Trophoblast cell (in vitro differentiated cells and primary cell): ENCODE results near the gene WSCD2.

Experiments used
- DNase-seq, 2 donors: peaks; one replicate each; pipeline ENCODE4 v3.0.0-alpha.2; 2016
- H2AFZ ChIP-seq: 2 replicates; pipeline ENCODE4 v1.6.1; 2013; ENCODE audit warnings: low read length, moderate library complexity, mild to moderate bottlenecking; ENCODE audit not compliant: insufficient read depth, poor library complexity
- H2AK5ac ChIP-seq: 2 replicates; pipeline ENCODE4 v1.6.1; 2013; ENCODE audit warnings: mild to moderate bottlenecking, low read length
- H2BK120ac ChIP-seq: 2 replicates; pipeline ENCODE4 v1.6.1; 2013; ENCODE audit warnings: low read length, mild to moderate bottlenecking, moderate library complexity; ENCODE audit not compliant: insufficient read depth, poor library complexity
- H2BK12ac ChIP-seq: 2 replicates; pipeline ENCODE4 v1.6.1; 2013; ENCODE audit warnings: mild to moderate bottlenecking, low read length, moderate library complexity
- H2BK5ac ChIP-seq: 2 replicates; pipeline ENCODE4 v1.6.1; 2013; ENCODE audit warnings: low read length, low read depth, moderate library complexity, mild to moderate bottlenecking; ENCODE audit not compliant: poor library complexity
- H3K14ac ChIP-seq: 2 replicates; pipeline ENCODE4 v1.6.1; 2013; ENCODE audit warnings: mild to moderate bottlenecking, low read length
- H3K18ac ChIP-seq: 2 replicates; pipeline ENCODE4 v1.6.1; 2013; ENCODE audit warnings: mild to moderate bottlenecking, low read length
- H3K23ac ChIP-seq: 2 replicates; pipeline ENCODE4 v1.6.1; 2013; ENCODE audit warnings: low read length
- H3K27ac ChIP-seq: 2 replicates; pipeline ENCODE4 v1.5.1; 2013; ENCODE audit warnings: low read depth, mild to moderate bottlenecking, inconsistent platforms, low read length, moderate library complexity
- H3K27me3 ChIP-seq: 2 replicates; pipeline ENCODE4 v1.6.1; 2013; ENCODE audit warnings: inconsistent platforms, mild to moderate bottlenecking, low read length, moderate library complexity; ENCODE audit not compliant: insufficient read depth
- H3K36me3 ChIP-seq, 2 experiments: 1 replicate in 1 of 2; 2 replicates in 1 of 2; pipeline ENCODE4 v1.6.1; 2013; ENCODE audit warnings: low read length in 2 of 2, mild to moderate bottlenecking in 2 of 2, moderate library complexity in 1 of 2; ENCODE audit not compliant: insufficient read depth in 2 of 2, control insufficient read depth in 1 of 2
- H3K4ac ChIP-seq: 2 replicates; pipeline ENCODE4 v1.6.1; 2013; ENCODE audit warnings: low read depth, mild to moderate bottlenecking, low read length, moderate library complexity
- H3K4me1 ChIP-seq, 2 experiments: 1 replicate in 1 of 2; 2 replicates in 1 of 2; pipeline ENCODE4 v1.6.1; 2013; ENCODE audit warnings: low read length in 2 of 2, mild to moderate bottlenecking in 2 of 2, moderate library complexity in 1 of 2; ENCODE audit not compliant: insufficient read depth in 2 of 2, control insufficient read depth in 1 of 2
- H3K4me2 ChIP-seq: 2 replicates; pipeline ENCODE4 v1.6.1; 2013; ENCODE audit warnings: inconsistent platforms, mild to moderate bottlenecking, low read length, moderate library complexity
- H3K4me3 ChIP-seq: 2 replicates; pipeline ENCODE4 v1.5.1; 2013; ENCODE audit warnings: mild to moderate bottlenecking, low read depth, low read length, inconsistent platforms
- H3K79me1 ChIP-seq: one replicate; pipeline ENCODE4 v1.6.1; 2013; ENCODE audit warnings: low read length
- H3K79me2 ChIP-seq: 2 replicates; pipeline ENCODE4 v1.6.1; 2013; ENCODE audit warnings: low read length, mild to moderate bottlenecking; ENCODE audit not compliant: control insufficient read depth, insufficient read depth, poor library complexity
- H3K9ac ChIP-seq: 2 replicates; pipeline ENCODE4 v1.6.1; 2013; ENCODE audit warnings: mild to moderate bottlenecking, low read length
- H3K9me3 ChIP-seq: 2 replicates; pipeline ENCODE4 v1.6.1; 2013; ENCODE audit warnings: low read depth, mild to moderate bottlenecking, control low read depth, inconsistent platforms, low read length; ENCODE audit not compliant: insufficient read depth
- H4K12ac ChIP-seq: 2 replicates; pipeline ENCODE4 v1.6.1; 2013; ENCODE audit warnings: low read depth, mild to moderate bottlenecking, low read length, moderate library complexity
- H4K8ac ChIP-seq: 2 replicates; pipeline ENCODE4 v1.6.1; 2013; ENCODE audit warnings: low read depth, mild to moderate bottlenecking, low read length, moderate library complexity
- H4K91ac ChIP-seq: one replicate; pipeline ENCODE4 v1.6.1; 2013; ENCODE audit warnings: low read depth, mild to moderate bottlenecking, low read length, moderate library complexity
- WGBS: extraction: QIAGEN DNeasy Blood & Tissue Kit; methylation state at CpG from one replicate; pipeline ENCODE4 v1.1.7; 2013; ENCODE audit warnings: missing lambda C conversion rate; ENCODE audit not compliant: insufficient read length, insufficient coverage; ENCODE audit errors: extremely low coverage; 5-methylcytosine and 5-hydroxymethylcytosine counted together

WSCD2 gene

GRCh38 chr12:108127654-108128053, 1.4 kb upstream of the WSCD2 start:
- no peak overlapping the region for H3K4me3 ChIP-seq
- H3K27me3 ChIP-seq = no peaks in the 10 kb centered on the region
- H3K23ac ChIP-seq = no peak overlapping the region
- H3K27ac ChIP-seq = no peak overlapping the region
- no peak overlapping the region for H3K18ac ChIP-seq
- no peak overlapping the region for H2AFZ ChIP-seq
- DNase-seq = no peak
- no peak overlapping the region for H3K4me2 ChIP-seq
- no peak overlapping the region for H2BK5ac ChIP-seq
- no peak overlapping the region for H4K8ac ChIP-seq
- H4K91ac ChIP-seq = no peak overlapping the region
- no peak overlapping the region for H3K14ac ChIP-seq
- H3K9me3 ChIP-seq = no peaks in the 10 kb centered on the region
- no peak overlapping the region for H4K12ac ChIP-seq
- peaks cover 0 to 3% of the 10 kb centered on the region in 2 experiments for H3K4me1 ChIP-seq
- no CpG with 5 or more reads among the region's 3 CpGs for WGBS
- H3K79me1 ChIP-seq = no peaks in the 10 kb centered on the region
- no peak overlapping the region for H2BK120ac ChIP-seq
- no peak overlapping the region for H2AK5ac ChIP-seq
- H3K36me3 ChIP-seq = no peaks in the 10 kb centered on the region
- no peak overlapping the region for H3K9ac ChIP-seq
- H3K4ac ChIP-seq = no peak overlapping the region
- H3K79me2 ChIP-seq = no peaks in the 10 kb centered on the region
- H2BK12ac ChIP-seq = no peak overlapping the region

GRCh38 chr12:108128221-108129016, 669 bp upstream of the WSCD2 start:
- no peak overlapping the region for H4K12ac ChIP-seq
- H3K9ac ChIP-seq = no peak overlapping the region
- H3K27me3 ChIP-seq = no peaks in the 10 kb centered on the region
- no peak for DNase-seq
- peaks cover 0 to 3% of the 10 kb centered on the region in 2 experiments for H3K4me1 ChIP-seq
- H3K18ac ChIP-seq = no peak overlapping the region
- no peak overlapping the region for H3K14ac ChIP-seq
- no peaks in the 10 kb centered on the region for H3K36me3 ChIP-seq
- peak overlapping the region; percentile 71 for H3K4me2 ChIP-seq
- no peaks in the 10 kb centered on the region for H3K79me2 ChIP-seq
- no peak overlapping the region for H3K27ac ChIP-seq
- H2AFZ ChIP-seq = no peak overlapping the region
- WGBS = no CpG with 5 or more reads among the region's 10 CpGs
- H4K91ac ChIP-seq = no peak overlapping the region
- no peak overlapping the region for H2AK5ac ChIP-seq
- H3K9me3 ChIP-seq = no peaks in the 10 kb centered on the region
- no peak overlapping the region for H2BK120ac ChIP-seq
- H2BK5ac ChIP-seq = no peak overlapping the region
- no peak overlapping the region for H4K8ac ChIP-seq
- H3K79me1 ChIP-seq = no peaks in the 10 kb centered on the region
- H3K4ac ChIP-seq = no peak overlapping the region
- H3K23ac ChIP-seq = no peak overlapping the region
- H2BK12ac ChIP-seq = no peak overlapping the region
- H3K4me3 ChIP-seq = peak overlapping the region; percentile 60

GRCh38 chr12:108131035-108131434, 1.9 kb downstream of the WSCD2 start:
- no peak overlapping the region for H3K9ac ChIP-seq
- H2AK5ac ChIP-seq = no peak overlapping the region
- no peak overlapping the region for H4K91ac ChIP-seq
- no peaks in the 10 kb centered on the region for H3K27me3 ChIP-seq
- no peak for DNase-seq
- peaks cover 0 to 3% of the 10 kb centered on the region in 2 experiments for H3K4me1 ChIP-seq
- H3K36me3 ChIP-seq = no peaks in the 10 kb centered on the region
- no peak overlapping the region for H3K27ac ChIP-seq
- no peak overlapping the region for H2BK12ac ChIP-seq
- no peak overlapping the region for H4K12ac ChIP-seq
- no peak overlapping the region for H3K23ac ChIP-seq
- no CpG with 5 or more reads among the region's 3 CpGs for WGBS
- no peak overlapping the region for H3K18ac ChIP-seq
- H3K4me2 ChIP-seq = no peak overlapping the region
- H3K79me1 ChIP-seq = no peaks in the 10 kb centered on the region
- H4K8ac ChIP-seq = no peak overlapping the region
- no peaks in the 10 kb centered on the region for H3K79me2 ChIP-seq
- H2BK5ac ChIP-seq = no peak overlapping the region
- H3K4me3 ChIP-seq = no peak overlapping the region
- H2AFZ ChIP-seq = no peak overlapping the region
- H3K9me3 ChIP-seq = no peaks in the 10 kb centered on the region
- H3K14ac ChIP-seq = no peak overlapping the region
- H3K4ac ChIP-seq = no peak overlapping the region
- no peak overlapping the region for H2BK120ac ChIP-seq

- Histone ChIP-seq H3K36me3 (no peaks in the 10 kb centered on the region), H3K27ac (no peak overlapping the region), H3K9ac (no peak overlapping the region), H3K79me2 (no peaks in the 10 kb centered on the region), H2BK5ac (no peak overlapping the region), H2AFZ (no peak overlapping the region), H3K18ac (no peak overlapping the region), H3K23ac (no peak overlapping the region), H3K79me1 (no peaks in the 10 kb centered on the region), H2AK5ac (no peak overlapping the region), H3K4me2 (no peak overlapping the region), H4K91ac (no peak overlapping the region), H4K12ac (no peak overlapping the region), H2BK12ac (no peak overlapping the region), H2BK120ac (no peak overlapping the region), H3K4ac (no peak overlapping the region), H3K4me1 (peaks cover 0 to 3% of the 10 kb centered on the region in 2 experiments), H4K8ac (no peak overlapping the region), H3K27me3 (no peaks in the 10 kb centered on the region), H3K9me3 (no peaks in the 10 kb centered on the region), H3K14ac (no peak overlapping the region), H3K4me3 (no peak overlapping the region)
- DNase-seq = no peak
- no CpG with 5 or more reads among the region's 6 CpGs for WGBS
These were observed 2.6 kb downstream of the WSCD2 start for GRCh38 chr12:108131657-108132126.
